HG02588 (cell line): ENCODE results near the gene MME.
"Not testable (repeated sequence)": the region's sequence is repeated elsewhere in the genome, so short reads cannot be mapped to it uniquely, and the experiment has no call there.

Experiments
- ATAC-seq: cut with Tn5 transposase; IDR thresholded peaks from one replicate; pipeline ENCODE4 v1.9.1; 2021; ENCODE audit warnings: mild to moderate bottlenecking, moderate library complexity; ENCODE audit not compliant: unreplicated experiment

MME gene

DNA sequence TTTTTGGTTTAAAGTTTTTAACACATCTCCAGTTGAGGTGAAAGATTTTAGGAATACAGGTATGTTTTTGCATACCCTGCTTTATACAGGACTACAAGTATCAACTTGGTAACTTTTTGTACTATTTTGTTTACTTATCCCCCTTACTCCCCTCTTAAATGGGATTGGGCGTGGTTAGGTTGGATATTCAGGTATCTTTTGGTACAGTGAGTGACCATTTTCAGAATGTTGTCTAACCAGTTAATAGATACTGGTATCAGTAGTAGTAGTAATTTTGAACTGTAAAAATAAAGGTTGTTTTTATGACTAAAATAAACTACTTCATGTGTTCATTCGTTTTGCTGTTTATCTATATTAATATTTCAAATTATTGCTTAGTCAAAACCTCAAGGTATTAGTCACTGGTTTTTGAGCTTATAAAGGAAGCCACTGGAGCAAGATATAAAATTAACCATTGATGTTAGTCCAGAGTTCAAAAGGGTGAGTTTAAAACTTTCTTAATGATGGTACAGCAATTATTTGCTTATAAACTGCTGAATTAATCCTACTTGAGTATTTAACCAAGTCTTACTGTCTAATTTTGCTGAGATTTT lies 3.3 kb downstream of the MME start:
- ATAC-seq = no peak

DNA sequence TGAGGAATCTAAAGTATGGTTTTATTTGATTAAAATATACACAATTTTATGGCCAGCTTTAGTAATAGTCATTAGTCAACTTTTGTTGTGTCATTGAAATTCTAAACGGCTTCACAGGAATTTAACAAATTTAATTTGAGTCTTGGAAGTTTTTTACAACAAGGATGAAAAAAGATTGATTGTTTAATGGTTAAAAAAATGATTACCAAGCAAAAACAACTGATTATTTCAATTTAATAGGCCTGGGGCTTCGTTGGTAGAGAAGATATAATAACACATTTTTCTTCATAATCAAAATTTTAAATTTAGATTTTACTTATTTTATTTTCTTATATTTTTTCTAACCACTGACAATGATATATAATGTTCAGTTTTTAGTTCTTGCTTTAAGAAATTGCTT lies 4.4 kb downstream of the MME start:
- ATAC-seq = no peak

GRCh38 chr3:155086051-155086450 lies 5.9 kb downstream of the MME start:
- no peak for ATAC-seq

DNA sequence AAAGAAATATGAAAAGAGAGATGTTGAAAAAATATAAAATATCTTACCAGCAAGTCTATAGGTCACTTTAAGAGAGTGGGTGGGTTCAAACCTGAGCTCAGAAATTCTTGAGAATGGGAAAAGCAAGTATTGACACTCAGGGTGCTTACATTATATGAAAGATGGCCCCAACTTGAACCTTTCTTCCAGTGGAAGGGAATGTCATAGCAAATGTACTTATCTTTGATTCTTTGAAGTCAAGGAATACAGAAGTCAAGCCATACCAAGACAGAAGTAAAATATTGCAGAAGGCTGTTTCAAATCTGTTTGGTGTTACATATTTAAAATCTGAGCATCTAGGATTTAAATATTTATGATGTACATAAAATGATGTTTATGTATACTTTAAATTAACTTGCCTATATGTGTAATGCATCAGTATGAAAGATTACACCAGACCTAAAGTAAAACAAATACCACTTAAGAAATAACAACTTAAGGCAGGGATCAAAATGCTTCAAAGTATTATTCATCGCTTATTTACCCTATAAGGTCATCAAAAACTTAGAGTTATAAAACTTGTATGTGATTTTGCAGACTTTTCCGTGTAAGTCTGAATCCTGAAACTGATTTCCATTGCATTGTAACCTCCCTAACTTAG lies 8.7 kb downstream of the MME start:
- no peak for ATAC-seq

- ATAC-seq = no peak
Measured at GRCh38 chr3:155089495-155089894, 9.4 kb downstream of the MME start.

GRCh38 chr3:155093261-155093660 lies 13.1 kb downstream of the MME start:
- ATAC-seq = no peak

GRCh38 chr3:155096303-155097008 lies 16.3 kb downstream of the MME start:
- no peak for ATAC-seq

DNA sequence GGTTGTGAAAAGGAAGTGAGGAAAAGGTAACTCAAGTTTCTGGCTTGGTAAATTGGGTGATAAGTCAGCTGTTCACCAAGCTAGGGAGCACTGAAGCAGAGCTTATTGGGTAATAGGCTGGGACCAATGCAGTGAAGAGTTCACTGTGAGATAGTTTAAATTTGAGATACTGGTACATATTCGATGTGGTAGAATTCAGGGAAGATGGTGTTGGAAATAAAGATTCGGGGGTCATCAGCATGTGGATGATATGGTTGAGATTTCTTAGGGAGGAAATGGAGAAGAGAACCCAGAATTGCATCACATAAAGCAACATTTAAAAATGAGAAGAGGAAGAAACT lies 16.9 kb downstream of the MME start:
- no peak for ATAC-seq

DNA sequence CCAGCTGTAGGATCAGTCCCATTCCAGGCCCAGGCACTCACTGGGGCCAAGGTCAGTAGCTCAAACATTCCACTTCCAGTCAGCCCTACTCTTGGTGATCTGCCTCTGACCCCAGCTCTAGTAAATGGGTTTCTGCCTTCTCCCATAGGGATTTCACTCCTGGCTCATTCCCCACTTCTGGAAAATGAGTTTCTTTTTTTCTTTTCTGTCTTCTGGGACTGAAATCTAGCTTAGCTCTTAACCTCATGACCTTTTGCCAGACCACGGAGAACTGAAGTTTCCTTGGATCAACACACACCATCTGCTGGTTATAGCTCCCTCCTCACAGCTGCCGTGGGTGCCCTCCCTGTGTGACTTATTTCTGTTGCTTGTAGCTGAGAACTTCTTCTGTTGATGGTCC lies 21.3 kb downstream of the MME start:
- ATAC-seq = no peak

DNA sequence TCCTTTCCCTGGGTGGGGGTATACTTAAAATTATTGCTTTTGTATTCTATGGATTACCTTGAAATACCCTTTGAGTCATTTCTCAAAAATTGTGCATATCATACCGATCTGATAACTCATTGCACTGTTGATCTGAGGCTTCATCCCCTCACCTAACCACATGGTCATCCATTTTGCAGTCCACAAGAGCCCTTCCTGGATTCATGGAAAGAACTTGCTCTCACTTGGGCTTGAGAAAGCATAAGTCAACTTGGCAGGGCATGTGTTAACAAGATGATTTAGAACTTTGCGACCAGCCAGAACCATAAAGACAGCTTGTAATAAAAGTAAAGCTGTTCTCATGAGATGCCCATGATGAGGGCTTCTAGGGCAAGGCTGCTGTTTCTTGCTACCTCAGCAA lies 22.2 kb downstream of the MME start:
- ATAC-seq = no peak

DNA sequence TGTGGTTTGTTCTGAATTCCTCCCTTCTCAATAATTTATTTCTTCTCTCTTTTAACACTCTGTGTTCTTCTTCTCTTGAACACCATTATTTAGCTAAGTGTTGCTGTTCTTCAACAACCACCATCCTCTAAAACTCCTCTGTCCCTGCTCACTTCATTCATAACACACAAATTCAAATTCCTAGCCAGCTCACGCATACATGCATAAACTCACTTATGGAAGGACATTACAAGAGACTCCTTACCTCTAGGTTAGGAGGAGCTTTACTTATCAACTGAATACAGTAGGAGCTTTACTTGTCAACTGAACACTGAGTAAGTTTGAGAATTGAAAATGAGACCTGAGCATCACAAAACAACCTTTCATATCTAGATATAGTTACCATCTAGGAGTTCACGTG lies 23.6 kb downstream of the MME start:
- ATAC-seq = no peak

DNA sequence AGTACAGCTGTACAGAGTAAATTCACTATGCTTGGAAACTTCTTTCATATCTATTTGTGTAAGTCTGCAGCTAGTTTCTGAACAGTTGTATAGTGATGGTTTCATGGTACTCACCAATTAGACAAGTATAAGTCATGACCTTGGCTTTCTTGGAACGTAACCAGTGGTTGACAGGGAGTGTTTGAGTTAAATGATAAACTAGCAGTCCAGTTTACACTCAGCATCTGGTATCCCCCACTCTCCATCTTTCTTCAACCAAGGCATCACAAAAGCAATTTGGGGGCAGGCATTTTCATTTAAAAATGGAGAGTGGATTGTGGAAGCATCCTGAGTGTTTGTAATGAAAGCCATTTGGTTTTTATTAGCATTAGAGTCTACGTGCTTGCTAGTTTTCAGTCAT lies 26.0 kb downstream of the MME start:
- ATAC-seq = no peak

GRCh38 chr3:155110022-155110421 lies 29.9 kb downstream of the MME start:
- no peak for ATAC-seq

DNA sequence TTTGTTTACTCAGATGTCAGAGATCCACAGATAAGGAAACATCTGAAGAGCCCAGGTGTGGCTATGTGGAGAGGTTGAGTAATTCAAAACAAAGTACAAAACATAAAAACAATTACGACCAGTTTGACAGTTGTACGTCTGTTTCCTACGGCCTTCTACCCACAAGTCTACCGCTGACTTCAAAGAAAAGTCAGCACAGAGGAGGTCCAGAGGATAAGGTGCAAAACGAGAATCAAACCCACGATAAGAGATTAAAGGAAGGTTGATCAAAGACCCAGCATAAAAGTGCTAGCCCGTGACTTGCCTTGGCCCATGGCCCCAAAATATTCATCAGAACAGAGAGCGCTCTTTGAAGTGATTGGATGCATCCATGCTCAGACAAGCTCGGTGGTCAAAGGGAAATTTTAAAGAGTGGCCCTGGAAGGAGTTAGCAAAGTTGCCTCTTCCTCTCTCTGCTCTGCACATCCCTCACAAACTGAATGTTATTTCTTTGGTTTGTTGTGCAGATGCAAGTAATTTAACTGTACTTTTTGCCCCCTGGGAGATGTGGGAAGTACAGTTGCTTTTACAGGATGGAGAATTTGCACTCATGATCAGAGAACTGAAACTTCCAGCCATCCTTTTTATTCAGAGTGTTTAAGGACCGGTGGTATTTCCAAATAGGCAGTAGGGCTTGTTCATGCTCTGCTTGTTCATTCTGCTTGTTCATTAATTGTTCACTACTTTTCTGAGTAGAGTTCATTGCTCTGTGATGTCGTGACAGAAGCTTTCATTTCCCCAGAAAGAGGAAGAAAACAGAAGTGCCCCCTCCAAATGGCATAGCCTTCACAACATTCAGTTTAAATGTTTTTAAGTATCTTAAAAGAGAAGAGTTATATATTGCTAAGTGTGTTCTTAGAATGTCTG lies 31.1 kb downstream of the MME start:
- no peak for ATAC-seq

DNA sequence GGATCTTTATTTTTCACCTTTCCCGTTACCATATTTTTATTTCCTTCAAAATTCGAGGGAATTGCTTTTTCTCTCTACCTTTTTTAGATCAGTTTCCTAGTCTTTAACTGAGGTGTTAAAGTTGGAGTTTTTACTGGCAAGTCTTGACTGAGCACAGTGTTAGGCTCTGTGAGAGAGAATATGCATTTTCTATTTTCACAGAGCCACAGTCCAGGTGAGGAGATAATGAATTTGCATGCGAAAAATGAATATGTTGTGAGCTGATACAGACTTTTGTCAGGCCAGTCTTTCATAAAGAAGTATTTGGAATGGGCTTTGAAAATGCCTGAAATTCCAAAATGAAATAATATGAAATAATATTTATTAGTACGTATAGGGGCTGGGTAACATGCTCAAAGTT lies 31.9 kb downstream of the MME start:
- ATAC-seq = no peak

DNA sequence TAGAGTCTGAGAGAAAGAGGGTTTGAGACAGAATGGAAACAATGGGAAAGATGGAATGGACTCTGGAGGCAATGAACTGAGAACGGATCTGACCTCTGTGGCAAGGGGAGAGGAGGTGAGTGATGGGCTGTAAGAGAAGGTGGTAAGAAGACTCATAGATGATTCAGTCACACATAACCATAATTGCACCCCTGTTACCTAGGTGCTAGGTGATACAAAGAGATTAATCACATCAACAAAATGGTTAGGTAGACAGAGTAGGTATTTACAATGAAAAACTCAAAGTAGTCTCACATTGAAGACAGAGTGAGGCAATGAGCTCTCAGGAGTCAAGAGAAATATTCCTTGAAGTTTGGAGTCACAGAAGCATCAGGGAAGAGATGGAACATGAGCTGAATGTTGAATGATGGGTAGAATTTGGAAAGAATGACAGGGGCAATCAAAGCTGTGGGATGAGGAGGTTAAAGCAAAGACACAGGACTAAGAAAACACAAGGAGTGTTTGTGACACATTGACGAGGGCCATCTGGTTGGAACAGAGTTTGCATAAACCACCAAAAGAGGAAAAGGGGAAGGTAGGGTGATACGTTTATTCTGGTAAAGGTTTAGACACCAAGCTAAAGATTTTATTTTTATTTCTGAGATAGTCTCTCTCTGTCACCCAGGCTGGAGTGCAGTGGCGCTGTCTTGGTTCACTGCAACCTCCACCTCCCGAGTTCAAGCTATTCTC lies 32.7 kb downstream of the MME start:
- ATAC-seq = no peak

GRCh38 chr3:155124745-155125144 lies 44.6 kb downstream of the MME start:
- ATAC-seq = not testable (repeated sequence)

DNA sequence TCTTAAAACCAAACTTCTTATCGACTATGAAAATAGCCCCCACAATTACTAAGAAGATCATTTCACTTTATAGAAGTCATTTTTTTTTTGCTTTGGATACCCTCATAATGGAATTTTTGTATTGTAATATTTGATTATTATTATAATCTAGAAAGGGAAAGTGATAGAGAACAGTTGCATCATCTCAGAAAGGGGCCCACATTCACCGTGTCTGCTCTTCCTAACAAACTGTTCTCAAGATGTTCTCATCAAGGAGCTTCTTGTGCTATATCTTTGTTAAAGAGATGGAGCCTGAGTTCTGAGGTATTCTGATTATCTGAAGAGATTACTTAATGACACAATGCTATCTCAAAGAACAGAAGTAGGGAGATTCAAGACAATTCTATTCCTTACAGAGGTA lies 49.3 kb downstream of the MME start:
- no peak for ATAC-seq

GRCh38 chr3:155130001-155130400 lies 49.9 kb downstream of the MME start:
- no peak for ATAC-seq

- ATAC-seq = peak; percentile 90
Measured at GRCh38 chr3:155131104-155131503, 51.0 kb downstream of the MME start.

GRCh38 chr3:155134311-155134710 lies 54.2 kb downstream of the MME start:
- ATAC-seq = not testable (repeated sequence)
